Nephron progenitor cell (in vitro differentiated cells): ENCODE results near the gene CDH2.

Experiments used
- DNase-seq: peaks from one replicate; pipeline ENCODE4 v3.0.0; 2021
- H3K27ac Mint-ChIP-seq: 2 replicates; pipeline ENCODE4 v1.8.0; 2021; ENCODE audit warnings: mild to moderate bottlenecking, moderate library complexity, mixed read lengths
- H3K27me3 Mint-ChIP-seq: 2 replicates; pipeline ENCODE4 v1.8.0; 2021; ENCODE audit warnings: mild to moderate bottlenecking, low read depth, mixed read lengths; ENCODE audit not compliant: poor library complexity
- H3K36me3 Mint-ChIP-seq: 2 replicates; pipeline ENCODE4 v1.8.0; 2021; ENCODE audit warnings: low read depth, mixed read lengths
- H3K4me1 Mint-ChIP-seq: 2 replicates; pipeline ENCODE4 v1.8.0; 2021; ENCODE audit warnings: mixed read lengths
- H3K4me3 Mint-ChIP-seq: 2 replicates; pipeline ENCODE4 v1.8.0; 2021; ENCODE audit warnings: mild to moderate bottlenecking, moderate library complexity, mixed read lengths
- H3K9me3 Mint-ChIP-seq: 2 replicates; pipeline ENCODE4 v1.8.0; 2021; ENCODE audit warnings: mild to moderate bottlenecking, moderate library complexity, mixed read lengths
- TF ChIP-seq, protein P1 (sequence below): fragments of 200-600 bp; sonication (generic); IDR thresholded peaks from 2 replicates; pipeline ENCODE4 v1.5.0; 2021; ENCODE audit warnings: antibody characterized with exemption

The CDH2 gene

DNA sequence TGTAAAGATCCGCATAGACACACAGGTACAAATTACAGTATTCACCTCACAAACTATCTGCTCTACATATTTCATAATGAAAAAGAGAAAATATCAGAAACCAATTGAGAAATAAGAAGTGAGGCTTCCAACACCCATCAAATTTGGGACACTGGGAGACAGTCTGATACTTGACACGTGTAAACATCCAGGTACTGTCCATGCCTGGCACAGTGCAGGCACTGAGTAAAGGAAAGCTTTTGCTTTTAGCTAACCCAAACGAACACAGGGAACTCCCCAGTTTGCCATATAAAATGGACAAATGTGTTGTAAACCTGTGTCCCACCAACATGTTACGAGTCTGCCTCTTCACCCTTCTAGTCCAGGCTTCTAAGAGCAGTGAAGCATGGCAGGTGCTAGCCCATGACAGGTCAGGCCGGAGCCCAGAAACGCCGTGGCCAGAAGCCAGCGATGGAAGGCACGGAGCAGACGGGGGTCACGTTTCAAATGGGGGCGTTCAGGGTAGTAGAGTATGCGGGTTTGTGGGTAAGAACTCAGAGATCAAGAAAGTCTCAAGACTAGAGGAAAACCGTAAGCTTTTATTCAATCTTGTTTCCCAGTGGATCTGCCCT is 27.0 kb downstream of the CDH2 start:
- H3K4me3 Mint-ChIP-seq, result peak overlapping the region; percentile 30
- H3K27ac Mint-ChIP-seq, result peak overlapping the region; percentile 90
- no peaks in the 10 kb centered on the region for H3K27me3 Mint-ChIP-seq
- TF ChIP-seq, protein P1, sequence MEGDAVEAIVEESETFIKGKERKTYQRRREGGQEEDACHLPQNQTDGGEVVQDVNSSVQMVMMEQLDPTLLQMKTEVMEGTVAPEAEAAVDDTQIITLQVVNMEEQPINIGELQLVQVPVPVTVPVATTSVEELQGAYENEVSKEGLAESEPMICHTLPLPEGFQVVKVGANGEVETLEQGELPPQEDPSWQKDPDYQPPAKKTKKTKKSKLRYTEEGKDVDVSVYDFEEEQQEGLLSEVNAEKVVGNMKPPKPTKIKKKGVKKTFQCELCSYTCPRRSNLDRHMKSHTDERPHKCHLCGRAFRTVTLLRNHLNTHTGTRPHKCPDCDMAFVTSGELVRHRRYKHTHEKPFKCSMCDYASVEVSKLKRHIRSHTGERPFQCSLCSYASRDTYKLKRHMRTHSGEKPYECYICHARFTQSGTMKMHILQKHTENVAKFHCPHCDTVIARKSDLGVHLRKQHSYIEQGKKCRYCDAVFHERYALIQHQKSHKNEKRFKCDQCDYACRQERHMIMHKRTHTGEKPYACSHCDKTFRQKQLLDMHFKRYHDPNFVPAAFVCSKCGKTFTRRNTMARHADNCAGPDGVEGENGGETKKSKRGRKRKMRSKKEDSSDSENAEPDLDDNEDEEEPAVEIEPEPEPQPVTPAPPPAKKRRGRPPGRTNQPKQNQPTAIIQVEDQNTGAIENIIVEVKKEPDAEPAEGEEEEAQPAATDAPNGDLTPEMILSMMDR, result no peak
- DNase-seq, result peak; percentile 52
- peaks cover 71% of the 10 kb centered on the region for H3K4me1 Mint-ChIP-seq
- peaks cover 18% of the 10 kb centered on the region for H3K36me3 Mint-ChIP-seq
- no peaks in the 10 kb centered on the region for H3K9me3 Mint-ChIP-seq

DNA sequence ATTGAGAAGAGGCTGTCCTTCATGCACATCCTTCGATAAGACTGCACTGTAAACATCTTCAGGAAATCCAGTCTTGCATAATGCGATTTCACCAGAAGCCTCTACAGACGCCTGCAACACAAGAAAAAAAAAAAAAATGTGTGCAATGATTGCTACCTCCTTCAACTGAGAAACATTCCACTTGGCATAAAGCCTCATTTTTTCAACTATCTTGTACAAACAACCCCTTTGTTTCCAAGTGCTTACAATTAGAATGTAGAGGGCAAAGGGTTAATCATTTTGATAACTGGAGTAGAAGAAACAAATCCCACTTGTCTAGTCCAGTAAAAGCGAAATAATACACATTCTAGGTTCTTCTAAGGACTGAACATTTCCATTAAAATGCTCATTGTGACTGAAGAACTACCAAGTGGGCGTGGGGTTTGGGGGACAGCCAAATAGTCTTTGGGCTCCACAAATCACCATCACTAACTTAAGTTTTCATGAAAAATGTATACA is 29.2 kb downstream of the CDH2 start:
- peaks cover 39% of the 10 kb centered on the region for H3K36me3 Mint-ChIP-seq
- peaks cover 49% of the 10 kb centered on the region for H3K4me1 Mint-ChIP-seq
- no peak for DNase-seq
- no peak overlapping the region for H3K4me3 Mint-ChIP-seq
- H3K9me3 Mint-ChIP-seq, result no peaks in the 10 kb centered on the region
- H3K27ac Mint-ChIP-seq, result no peak overlapping the region
- H3K27me3 Mint-ChIP-seq, result no peaks in the 10 kb centered on the region
- TF ChIP-seq, protein P1, result no peak

DNA sequence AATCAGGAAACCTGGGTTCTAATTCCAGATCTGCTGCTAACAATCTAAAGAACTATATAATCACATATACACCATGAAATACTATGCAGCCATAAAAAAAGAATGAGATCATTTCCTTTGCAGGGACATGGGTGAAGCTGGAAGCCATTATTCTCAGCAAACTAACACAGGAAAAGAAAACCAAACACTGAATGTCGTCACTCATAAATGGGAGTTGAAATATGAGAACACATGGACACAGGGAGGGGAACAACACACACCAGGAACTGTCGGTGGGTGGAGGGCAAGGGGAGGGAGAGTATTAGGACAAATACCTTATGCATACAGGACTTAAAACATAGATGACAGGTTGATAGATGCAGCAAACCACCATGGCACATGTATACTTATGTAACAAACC is 33.2 kb downstream of the CDH2 start:
- no peak for DNase-seq
- Mint-ChIP-seq H3K27ac (no peak overlapping the region), H3K36me3 (peaks cover 75% of the 10 kb centered on the region), H3K9me3 (no peaks in the 10 kb centered on the region), H3K4me3 (no peak overlapping the region), H3K4me1 (peaks cover 22% of the 10 kb centered on the region), H3K27me3 (no peaks in the 10 kb centered on the region)
- TF ChIP-seq, protein P1, result no peak

DNA sequence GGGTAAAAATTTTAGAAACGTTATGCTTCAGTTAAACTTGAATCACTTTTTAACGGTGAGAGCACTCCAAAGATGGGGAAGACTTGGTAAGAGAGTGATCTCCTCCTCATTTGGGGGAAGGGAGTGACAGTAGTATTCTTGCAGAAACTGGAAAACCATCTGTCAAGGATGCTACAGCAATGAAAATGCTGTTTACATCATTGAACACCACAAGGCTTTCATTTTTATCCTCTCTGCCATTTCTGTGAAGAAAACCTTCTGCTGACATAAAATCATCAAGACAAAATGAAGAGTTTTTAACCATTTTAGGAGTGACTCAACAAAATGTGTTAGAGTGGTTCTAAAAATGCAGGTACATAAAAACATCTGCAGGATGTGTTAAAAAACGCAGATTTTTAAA is 38.1 kb downstream of the CDH2 start:
- Mint-ChIP-seq H3K27ac (no peak overlapping the region), H3K27me3 (no peaks in the 10 kb centered on the region), H3K4me1 (peaks cover 23% of the 10 kb centered on the region), H3K9me3 (no peaks in the 10 kb centered on the region), H3K4me3 (no peak overlapping the region), H3K36me3 (peaks cover 84% of the 10 kb centered on the region)
- TF ChIP-seq, protein P1, result no peak
- no peak for DNase-seq

DNA sequence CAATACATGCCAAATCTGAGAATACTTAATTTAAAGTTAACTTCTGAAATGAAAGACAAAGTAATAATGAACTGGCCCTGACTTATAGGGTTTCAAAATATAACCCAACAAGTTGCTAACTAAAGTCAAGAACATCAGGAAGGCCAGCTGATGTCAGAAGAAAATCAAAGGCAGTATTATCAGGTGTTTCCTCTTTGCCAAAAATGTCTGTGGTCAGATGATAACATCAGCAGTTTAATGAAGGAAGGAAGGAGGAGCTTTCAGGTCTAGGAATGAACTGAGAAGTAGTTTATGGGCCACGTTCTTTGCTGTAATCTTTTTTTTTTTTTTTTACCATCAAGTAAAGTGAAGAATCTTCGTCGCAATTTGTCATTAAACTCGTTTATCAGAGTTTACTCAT is 40.9 kb downstream of the CDH2 start:
- no peaks in the 10 kb centered on the region for H3K27me3 Mint-ChIP-seq
- TF ChIP-seq, protein P1, result no peak
- peaks cover 63% of the 10 kb centered on the region for H3K36me3 Mint-ChIP-seq
- H3K4me3 Mint-ChIP-seq, result no peak overlapping the region
- H3K27ac Mint-ChIP-seq, result no peak overlapping the region
- H3K4me1 Mint-ChIP-seq, result peaks cover 44% of the 10 kb centered on the region
- no peak for DNase-seq
- H3K9me3 Mint-ChIP-seq, result no peaks in the 10 kb centered on the region

DNA sequence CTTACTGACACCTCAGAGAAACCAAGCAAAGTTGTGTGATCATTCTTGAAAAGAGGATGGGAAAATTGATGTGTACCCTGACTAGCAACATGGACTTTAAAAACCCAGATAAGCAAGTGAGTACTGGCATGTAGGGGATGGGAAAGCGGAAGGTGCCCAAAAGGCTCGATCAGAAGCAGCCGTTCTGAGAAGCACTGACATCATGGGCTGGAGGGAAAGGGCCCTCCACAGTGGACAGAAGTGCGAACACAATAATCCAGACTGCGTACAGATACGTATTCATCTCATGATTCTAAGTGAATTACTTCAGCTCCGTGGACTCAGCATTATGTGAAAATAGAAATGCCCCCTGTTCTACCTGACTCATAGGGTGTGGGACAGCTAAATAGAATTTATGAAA is 42.2 kb downstream of the CDH2 start:
- Mint-ChIP-seq H3K36me3 (peaks cover 50% of the 10 kb centered on the region), H3K9me3 (no peaks in the 10 kb centered on the region), H3K27ac (no peak overlapping the region), H3K4me1 (peaks cover 45% of the 10 kb centered on the region), H3K27me3 (no peaks in the 10 kb centered on the region), H3K4me3 (no peak overlapping the region)
- no peak for DNase-seq
- TF ChIP-seq, protein P1, result no peak
